Activated CD4-positive, alpha-beta memory T cell treated with anti-CD3 and anti-CD28 coated beads for 36 hours (primary cell): ENCODE data around the gene TAOK1. TPM values are rescaled to one million over a fixed set of nuclear protein-coding genes. Genes with fewer than 3 reads are reported as not detected.

Experiments
- CTCF ChIA-PET: fragments of 350-600 bp; sonication (Branson Sonifier 250); formaldehyde crosslinking; loops from one replicate; lab custom pipeline; 2021; ENCODE audit warnings: antibody characterized with exemption, inconsistent platforms; lab: Charles Lee
- POLR2A ChIA-PET: fragments of 350-600 bp; sonication (Branson Sonifier 250); formaldehyde crosslinking; loops from one replicate; lab custom pipeline; 2021; ENCODE audit warnings: antibody characterized with exemption; lab: Charles Lee
- DNase-seq: peaks from one replicate; pipeline ENCODE4 v3.0.0-alpha.2; 2020
- H3K27ac Mint-ChIP-seq: one replicate; pipeline ENCODE4 v1.8.0; 2021; ENCODE audit warnings: mixed read lengths
- H3K27me3 Mint-ChIP-seq: one replicate; pipeline ENCODE4 v1.8.0; 2021; ENCODE audit warnings: mixed read lengths
- H3K36me3 Mint-ChIP-seq: one replicate; pipeline ENCODE4 v1.8.0; 2021; ENCODE audit warnings: mixed read lengths
- H3K4me1 Mint-ChIP-seq: one replicate; pipeline ENCODE4 v1.8.0; 2021; ENCODE audit warnings: low read depth, mixed read lengths
- H3K4me3 Mint-ChIP-seq: one replicate; pipeline ENCODE4 v1.8.0; 2021; ENCODE audit warnings: mild to moderate bottlenecking, mixed read lengths
- H3K9me3 Mint-ChIP-seq: one replicate; pipeline ENCODE4 v1.8.0; 2021; ENCODE audit warnings: mixed read lengths
- intact Hi-C: fragments of 100-400 bp; cut with micrococcal nuclease; formaldehyde crosslinking; loops from one replicate; pipeline ENCODE4 v1.15.1; 2023
- total RNA-seq, 2 experiments: library from RNA; stranded (reverse); gene quantifications; one replicate each; pipeline ENCODE4 v1.2.3, GENCODE V29; 2021

Gene TAOK1
- total RNA-seq, 2 experiments from 2014 or later: 29.8 to 34.3 TPM

DNA sequence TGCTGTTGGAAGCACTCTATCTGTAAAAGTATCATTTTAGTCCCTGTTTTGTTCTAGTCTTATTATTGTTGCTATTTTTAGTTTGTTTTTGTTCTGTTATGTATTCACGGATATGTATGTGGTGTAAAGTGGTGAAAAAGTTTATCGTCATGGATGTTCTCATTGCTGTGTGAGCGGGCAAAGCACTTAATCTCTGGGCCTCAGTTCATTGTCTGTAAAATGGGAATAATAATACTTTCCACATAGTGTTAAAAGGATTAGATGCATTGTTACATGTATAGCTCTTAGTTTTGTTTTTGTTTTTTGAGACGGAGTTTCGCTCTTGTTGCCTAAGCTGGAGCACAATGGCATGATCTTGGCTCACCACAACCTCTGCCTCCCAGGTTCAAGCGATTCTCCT, 19.8 kb downstream of the TAOK1 start:
- intact Hi-C loops: no loop called here
- Mint-ChIP-seq H3K9me3 (no peaks in the 10 kb centered on the region), H3K4me3 (no peak overlapping the region), H3K27ac (no peak overlapping the region), H3K4me1 (peaks cover 34% of the 10 kb centered on the region), H3K36me3 (peaks cover 8% of the 10 kb centered on the region), H3K27me3 (no peaks in the 10 kb centered on the region)
- CTCF ChIA-PET: no interaction called here
- POLR2A ChIA-PET: no interaction called here
- no peak for DNase-seq

DNA sequence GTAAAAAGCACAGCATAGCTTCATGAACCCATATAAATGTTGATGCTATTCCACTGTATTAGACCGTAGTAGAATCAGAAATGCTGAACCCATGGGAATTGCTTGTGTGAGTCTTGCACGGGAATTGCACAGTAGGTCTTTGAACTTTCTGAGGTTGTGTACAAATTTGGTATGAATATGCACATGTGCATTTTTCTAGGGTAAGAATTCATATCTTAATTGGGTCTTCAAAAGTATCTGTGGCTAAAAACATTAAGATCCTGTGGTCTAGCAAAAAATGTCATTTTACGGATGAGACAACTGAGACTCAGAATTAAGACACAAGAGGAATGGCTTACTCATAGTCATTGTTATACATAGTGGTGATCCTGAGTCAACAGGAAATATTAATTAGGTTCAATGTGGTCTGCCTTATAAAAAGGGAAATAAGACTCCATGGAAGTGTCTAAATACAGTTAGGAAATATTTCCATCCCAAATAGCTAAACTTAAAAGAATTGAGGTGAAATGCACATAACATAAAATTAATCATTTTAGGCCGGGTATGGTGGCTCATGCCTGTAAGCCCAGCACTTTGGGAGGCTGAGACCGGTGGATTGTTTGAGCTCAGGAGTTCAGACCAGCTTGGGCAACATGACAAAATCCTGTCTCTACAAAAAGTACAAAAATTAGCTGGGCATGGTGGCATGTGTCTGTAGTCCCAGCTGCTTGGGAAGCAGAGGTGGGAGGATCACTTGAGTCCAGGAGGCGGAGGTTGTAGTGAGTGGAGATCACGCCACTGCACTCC, 22.8 kb downstream of the TAOK1 start:
- Mint-ChIP-seq H3K36me3 (peaks cover 8% of the 10 kb centered on the region), H3K4me1 (peaks cover 25% of the 10 kb centered on the region), H3K4me3 (no peak overlapping the region), H3K27me3 (no peaks in the 10 kb centered on the region), H3K9me3 (no peaks in the 10 kb centered on the region), H3K27ac (peak overlapping the region; percentile 29)
- no peak for DNase-seq
- ChIA-PET POLR2A (interaction anchor here (0.6 to 1.0 kb wide), 2 partner anchors 15 to 951 kb away, joined by 3 read pairs; no protein-coding TSS in a partner anchor), CTCF (interaction anchor here (0.6 to 1.0 kb wide), 4 partner anchors 43 to 296 kb away, joined by 3 read pairs; no protein-coding TSS in a partner anchor)
- intact Hi-C loops: no loop called here

DNA sequence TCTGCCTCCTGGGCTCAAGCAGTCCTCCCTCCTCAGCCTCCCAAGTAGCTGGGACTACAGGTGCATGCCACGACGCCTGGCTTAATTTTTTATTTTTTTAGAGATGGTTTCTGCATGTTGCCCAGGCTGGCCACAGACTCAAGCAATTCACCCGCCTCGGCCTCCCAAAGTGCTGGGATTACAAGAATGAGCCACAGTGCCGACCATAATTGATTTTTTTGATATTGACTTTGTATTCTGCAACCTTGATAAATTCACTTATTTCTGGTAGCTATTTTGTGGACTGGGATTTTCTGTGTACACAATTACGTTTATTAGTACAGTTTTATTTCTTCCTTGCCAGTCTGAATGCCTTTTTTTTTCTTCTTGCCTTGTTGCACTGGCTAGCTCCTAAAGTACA, 30.0 kb downstream of the TAOK1 start:
- DNase-seq: no peak
- POLR2A ChIA-PET: no interaction called here
- no peak overlapping the region for H3K27ac Mint-ChIP-seq
- CTCF ChIA-PET: interaction anchor here (1.4 kb wide), 1 partner anchor 27 kb away, joined by 4 read pairs; no protein-coding TSS in a partner anchor
- H3K9me3 Mint-ChIP-seq: no peaks in the 10 kb centered on the region
- no peak overlapping the region for H3K4me3 Mint-ChIP-seq
- peaks cover 3% of the 10 kb centered on the region for H3K4me1 Mint-ChIP-seq
- intact Hi-C loops: no loop called here
- H3K36me3 Mint-ChIP-seq: peaks cover 3% of the 10 kb centered on the region
- no peaks in the 10 kb centered on the region for H3K27me3 Mint-ChIP-seq

DNA sequence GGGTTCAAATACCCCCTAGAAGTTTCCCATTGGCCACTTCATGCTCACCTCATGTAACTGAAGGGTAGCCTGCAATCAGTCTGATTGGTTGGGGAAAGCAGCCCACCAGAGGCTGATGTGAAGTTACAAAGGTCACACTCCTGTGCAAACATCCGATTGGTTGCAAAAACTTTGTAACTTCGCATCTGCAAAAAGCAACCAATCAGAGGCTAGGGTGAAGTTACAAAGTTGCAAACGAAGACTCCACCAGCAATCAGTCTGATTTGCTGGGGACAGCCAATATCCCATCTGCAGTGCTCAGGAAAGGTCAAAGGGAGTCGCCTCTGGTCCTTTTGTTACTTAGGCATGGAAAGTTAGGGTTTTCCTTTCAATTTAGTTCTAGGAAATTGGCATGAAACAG, 40.1 kb downstream of the TAOK1 start:
- peaks cover 15% of the 10 kb centered on the region for H3K4me1 Mint-ChIP-seq
- H3K27me3 Mint-ChIP-seq: no peaks in the 10 kb centered on the region
- intact Hi-C loops: no loop called here
- no peaks in the 10 kb centered on the region for H3K9me3 Mint-ChIP-seq
- ChIA-PET CTCF (no interaction called here), POLR2A (no interaction called here)
- DNase-seq: no peak
- no peaks in the 10 kb centered on the region for H3K36me3 Mint-ChIP-seq
- H3K4me3 Mint-ChIP-seq: no peak overlapping the region
- H3K27ac Mint-ChIP-seq: no peak overlapping the region

DNA sequence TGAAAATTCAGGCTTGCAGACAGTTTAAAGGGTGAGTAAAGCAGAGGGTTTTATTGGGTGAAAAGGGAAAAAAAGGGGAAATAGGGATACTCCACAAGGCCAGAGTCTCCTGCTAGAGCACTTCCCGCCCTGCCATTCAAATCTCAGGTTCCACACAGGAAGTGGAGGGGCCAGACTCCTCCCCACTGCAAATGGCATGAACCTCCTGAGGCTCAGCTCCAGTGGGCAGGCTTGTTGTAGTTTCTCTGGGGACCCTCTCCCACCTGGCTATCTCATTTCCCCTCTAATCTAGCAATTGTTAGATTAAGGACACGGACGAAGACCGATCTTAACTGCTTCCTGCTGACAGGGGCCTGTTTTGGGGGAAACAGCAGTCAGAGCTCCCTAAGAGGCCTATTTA, 43.4 kb downstream of the TAOK1 start:
- POLR2A ChIA-PET: no interaction called here
- peaks cover 10% of the 10 kb centered on the region for H3K4me1 Mint-ChIP-seq
- CTCF ChIA-PET: interaction anchor here (1.0 kb wide), 1 partner anchor 63 kb away, joined by 5 read pairs; no protein-coding TSS in a partner anchor
- H3K27me3 Mint-ChIP-seq: no peaks in the 10 kb centered on the region
- no peak overlapping the region for H3K27ac Mint-ChIP-seq
- no peak overlapping the region for H3K4me3 Mint-ChIP-seq
- no peak for DNase-seq
- no peaks in the 10 kb centered on the region for H3K36me3 Mint-ChIP-seq
- H3K9me3 Mint-ChIP-seq: no peaks in the 10 kb centered on the region
- intact Hi-C loops: no loop called here

DNA sequence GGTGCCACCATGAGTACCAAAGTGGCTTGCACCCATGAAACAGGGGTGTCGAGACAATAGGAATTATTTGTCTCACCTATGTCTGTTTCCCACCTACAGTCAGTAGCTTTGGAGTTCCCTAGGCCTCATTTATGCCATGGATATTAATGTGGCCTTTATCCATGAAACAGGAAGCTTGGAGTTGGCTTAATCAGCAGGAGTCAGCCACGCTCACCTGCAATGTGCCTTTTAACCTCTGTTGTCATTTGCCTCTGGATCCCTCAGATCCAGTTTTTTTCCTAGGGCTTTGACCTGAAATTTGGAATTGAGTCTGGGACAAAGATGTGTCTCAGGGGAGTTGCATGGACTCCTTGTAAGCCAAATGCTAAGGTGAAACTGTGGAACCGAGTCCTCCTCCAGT, 44.4 kb downstream of the TAOK1 start:
- peaks cover 6% of the 10 kb centered on the region for H3K4me1 Mint-ChIP-seq
- H3K9me3 Mint-ChIP-seq: no peaks in the 10 kb centered on the region
- no peak overlapping the region for H3K27ac Mint-ChIP-seq
- intact Hi-C loops: no loop called here
- H3K27me3 Mint-ChIP-seq: no peaks in the 10 kb centered on the region
- H3K36me3 Mint-ChIP-seq: no peaks in the 10 kb centered on the region
- CTCF ChIA-PET: no interaction called here
- no peak for DNase-seq
- POLR2A ChIA-PET: no interaction called here
- H3K4me3 Mint-ChIP-seq: no peak overlapping the region

DNA sequence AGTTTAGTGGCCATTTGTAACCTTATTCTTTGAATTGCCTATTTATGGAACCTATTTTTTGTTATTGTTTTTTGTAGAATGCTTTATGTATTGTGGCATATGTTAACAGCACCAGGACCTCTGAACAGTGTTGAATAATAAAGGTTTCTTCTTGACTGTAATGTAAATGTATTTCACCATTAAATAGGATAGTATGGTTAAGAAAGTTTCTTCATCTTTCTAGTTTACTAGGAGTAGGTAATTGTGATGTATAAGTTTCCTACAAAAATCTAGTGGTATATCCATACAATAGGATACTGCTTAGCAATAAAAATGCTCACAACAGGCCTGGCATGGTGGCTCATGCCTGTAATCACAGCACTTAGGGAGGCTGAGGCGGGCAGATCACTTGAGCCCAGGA, 52.3 kb downstream of the TAOK1 start:
- ChIA-PET POLR2A (no interaction called here), CTCF (no interaction called here)
- peaks cover 2% of the 10 kb centered on the region for H3K36me3 Mint-ChIP-seq
- no peak for DNase-seq
- no peak overlapping the region for H3K27ac Mint-ChIP-seq
- no peak overlapping the region for H3K4me3 Mint-ChIP-seq
- intact Hi-C loops: no loop called here
- H3K9me3 Mint-ChIP-seq: no peaks in the 10 kb centered on the region
- H3K27me3 Mint-ChIP-seq: no peaks in the 10 kb centered on the region
- peaks cover 47% of the 10 kb centered on the region for H3K4me1 Mint-ChIP-seq

DNA sequence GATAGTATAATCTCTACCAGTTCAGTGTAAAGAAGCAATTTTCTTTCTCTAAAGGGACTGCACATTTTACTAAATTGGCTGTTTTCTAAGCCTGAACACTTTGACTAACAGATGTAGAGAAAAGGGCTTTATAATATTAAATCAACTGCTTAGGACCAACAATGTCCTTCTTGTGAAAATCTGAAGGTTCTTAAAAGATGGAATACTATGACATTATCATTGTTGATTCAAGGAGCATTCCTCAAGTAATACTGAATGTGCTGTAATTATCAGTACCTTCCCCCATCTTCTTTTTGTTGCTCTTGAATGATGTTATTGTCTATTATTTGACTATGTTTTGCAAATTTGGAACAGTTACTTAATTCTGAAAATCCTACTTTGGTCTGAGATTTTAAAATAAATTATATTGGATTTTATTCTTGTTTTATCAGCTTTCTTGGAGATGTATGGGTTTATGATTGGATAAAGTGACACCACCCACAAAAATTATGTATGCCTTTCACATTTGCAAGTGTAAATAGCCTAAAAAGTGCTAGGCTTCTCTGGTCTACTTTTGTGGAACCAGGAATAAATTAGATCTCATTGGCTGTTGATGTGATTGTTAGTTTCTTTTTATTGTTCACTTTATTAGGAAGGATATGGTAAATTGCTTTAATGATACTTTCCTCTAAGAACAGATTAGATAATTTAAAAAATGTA, 53.0 kb downstream of the TAOK1 start:
- H3K27ac Mint-ChIP-seq: no peak overlapping the region
- no peak overlapping the region for H3K4me3 Mint-ChIP-seq
- no peaks in the 10 kb centered on the region for H3K27me3 Mint-ChIP-seq
- POLR2A ChIA-PET: no interaction called here
- CTCF ChIA-PET: no interaction called here
- H3K9me3 Mint-ChIP-seq: no peaks in the 10 kb centered on the region
- intact Hi-C loops: no loop called here
- DNase-seq: no peak
- peaks cover 51% of the 10 kb centered on the region for H3K4me1 Mint-ChIP-seq
- peaks cover 2% of the 10 kb centered on the region for H3K36me3 Mint-ChIP-seq

DNA sequence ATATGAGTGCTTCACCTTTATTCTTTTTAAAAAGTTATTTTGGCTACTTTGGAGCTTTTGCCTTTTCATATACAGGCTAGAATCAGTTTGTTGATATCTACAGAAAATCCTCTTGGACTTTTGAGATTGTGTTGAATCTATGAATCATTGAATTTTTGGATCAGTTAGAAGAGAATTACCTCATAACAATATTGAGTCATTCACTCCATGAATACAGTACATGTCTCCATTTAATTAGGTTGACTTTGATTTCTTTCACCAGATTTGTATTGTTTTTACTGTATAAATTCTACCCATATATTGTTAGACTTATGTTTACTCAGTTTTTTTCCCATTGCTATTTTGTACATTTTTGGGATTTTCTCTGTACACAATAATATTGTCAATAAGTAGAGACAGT, 54.4 kb downstream of the TAOK1 start:
- Mint-ChIP-seq H3K9me3 (no peaks in the 10 kb centered on the region), H3K36me3 (peaks cover 2% of the 10 kb centered on the region), H3K4me1 (peaks cover 58% of the 10 kb centered on the region), H3K27me3 (no peaks in the 10 kb centered on the region), H3K4me3 (no peak overlapping the region), H3K27ac (no peak overlapping the region)
- CTCF ChIA-PET: no interaction called here
- POLR2A ChIA-PET: no interaction called here
- intact Hi-C loops: no loop called here
- no peak for DNase-seq

DNA sequence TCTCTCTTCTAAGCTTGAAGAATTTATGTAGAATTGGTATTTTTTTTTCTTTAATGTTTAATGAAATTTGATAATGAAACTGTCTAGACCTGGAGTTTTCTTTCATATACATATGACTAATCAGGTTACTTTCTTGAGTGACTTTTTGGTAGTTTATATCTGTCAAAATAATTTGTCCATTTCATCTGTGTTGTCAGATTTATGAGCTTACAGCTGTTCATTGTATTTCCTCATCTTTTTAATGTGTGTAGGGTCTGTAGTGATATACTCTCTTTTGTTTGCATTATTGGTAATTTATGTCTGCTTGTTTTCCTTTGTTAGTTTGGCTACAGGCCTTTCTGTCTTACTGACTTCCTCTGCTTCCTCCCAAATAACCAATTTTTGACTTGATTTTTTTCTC, 55.7 kb downstream of the TAOK1 start:
- Mint-ChIP-seq H3K4me1 (peaks cover 60% of the 10 kb centered on the region), H3K27ac (no peak overlapping the region), H3K9me3 (no peaks in the 10 kb centered on the region), H3K4me3 (no peak overlapping the region), H3K27me3 (no peaks in the 10 kb centered on the region), H3K36me3 (peaks cover 2% of the 10 kb centered on the region)
- intact Hi-C loops: no loop called here
- DNase-seq: no peak
- ChIA-PET POLR2A (no interaction called here), CTCF (interaction anchor here (0.6 to 1.2 kb wide), 2 partner anchors 36 to 76 kb away, joined by 3 to 6 read pairs; no protein-coding TSS in a partner anchor)

DNA sequence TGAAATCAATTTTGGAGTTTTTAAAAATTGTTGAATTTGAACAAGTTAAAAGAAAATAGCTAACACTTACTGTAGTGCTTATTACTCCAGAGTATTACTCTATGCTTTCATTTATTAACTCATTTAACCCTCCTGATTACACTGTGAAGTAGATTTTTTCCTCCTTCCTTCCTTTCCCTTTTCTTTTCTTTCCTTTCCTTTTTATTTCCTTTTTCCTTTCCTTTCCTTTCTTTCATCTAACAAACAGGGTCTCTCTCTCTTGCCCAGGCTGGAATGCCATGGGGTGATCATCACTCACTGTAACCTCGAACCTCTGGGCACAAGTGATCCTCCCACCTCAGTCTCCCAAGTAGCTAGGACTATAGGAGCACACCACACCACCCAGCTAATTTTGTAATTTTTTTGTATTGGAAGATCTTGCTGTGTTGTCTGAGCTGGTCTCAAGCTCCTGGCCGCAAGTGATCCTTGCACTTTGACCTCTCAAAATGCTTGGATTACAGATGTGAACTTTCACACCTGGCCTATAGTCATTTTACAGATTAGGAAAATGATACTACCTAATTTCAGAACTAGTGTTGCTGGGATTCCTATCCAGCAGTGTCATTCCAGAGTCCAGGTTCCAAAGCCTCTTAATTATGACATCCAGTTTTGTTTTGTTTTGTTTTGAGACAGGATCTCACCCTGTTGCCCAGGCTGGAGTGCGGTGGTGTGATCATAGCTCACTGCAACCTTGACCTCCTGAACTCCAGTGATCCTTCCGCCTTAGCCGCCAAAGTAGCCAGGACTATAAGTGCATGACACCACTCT, 59.9 kb downstream of the TAOK1 start:
- DNase-seq: no peak
- CTCF ChIA-PET: interaction anchor here (0.7 to 0.8 kb wide), 2 partner anchors 36 to 142 kb away, joined by 3 to 4 read pairs; no protein-coding TSS in a partner anchor
- Mint-ChIP-seq H3K4me3 (no peak overlapping the region), H3K4me1 (peaks cover 30% of the 10 kb centered on the region), H3K27me3 (no peaks in the 10 kb centered on the region), H3K9me3 (no peaks in the 10 kb centered on the region), H3K27ac (peak overlapping the region; percentile 66), H3K36me3 (peaks cover 21% of the 10 kb centered on the region)
- intact Hi-C loops: no loop called here
- POLR2A ChIA-PET: no interaction called here
